T1000 (cell line): ENCODE results near the gene MEIKIN.
"Not testable (repeated sequence)": the region's sequence is repeated elsewhere in the genome, so short reads cannot be mapped to it uniquely, and the experiment has no call there.

ENCODE experiments used
- DNase-seq: peaks from one replicate; lab custom pipeline; 2025; ENCODE audit warnings: mixed read lengths; lab: John Stamatoyannopoulos, UW

The MEIKIN gene

DNA sequence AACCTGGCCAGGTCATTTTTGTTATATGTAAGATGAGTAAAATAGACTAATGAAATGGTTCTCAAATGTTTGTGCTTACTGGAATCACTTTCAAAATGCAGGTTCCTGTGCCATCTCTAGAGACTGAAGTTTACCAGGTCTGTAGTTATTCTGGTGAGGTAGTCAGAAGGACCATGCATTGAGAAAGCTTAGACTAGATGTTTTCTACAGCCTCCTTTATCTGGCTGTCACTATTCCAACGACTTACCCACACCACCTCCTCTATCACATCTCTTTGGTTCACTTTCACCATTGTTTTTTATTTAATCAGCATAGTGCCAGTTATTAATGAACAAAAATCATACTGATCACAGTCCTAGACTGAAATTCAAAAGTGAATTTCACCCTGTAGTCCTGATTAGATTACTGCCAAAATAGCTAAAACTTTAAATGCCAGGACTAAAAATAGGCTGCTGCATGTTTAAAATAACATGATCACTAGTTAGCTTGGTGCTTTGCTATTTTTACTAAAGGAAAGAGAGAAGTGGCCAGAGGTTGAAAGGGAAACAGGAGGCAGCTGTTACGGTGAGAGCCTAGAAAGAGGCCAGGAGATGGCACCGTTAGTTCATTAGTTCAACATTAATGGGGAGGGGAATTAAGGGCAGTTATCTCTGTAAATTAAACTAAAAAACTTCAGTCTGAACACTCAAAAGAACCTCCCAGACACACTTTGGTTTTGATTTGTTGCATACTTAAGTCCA lies 134.8 kb downstream of the MEIKIN start:
- DNase-seq, result no peak

DNA sequence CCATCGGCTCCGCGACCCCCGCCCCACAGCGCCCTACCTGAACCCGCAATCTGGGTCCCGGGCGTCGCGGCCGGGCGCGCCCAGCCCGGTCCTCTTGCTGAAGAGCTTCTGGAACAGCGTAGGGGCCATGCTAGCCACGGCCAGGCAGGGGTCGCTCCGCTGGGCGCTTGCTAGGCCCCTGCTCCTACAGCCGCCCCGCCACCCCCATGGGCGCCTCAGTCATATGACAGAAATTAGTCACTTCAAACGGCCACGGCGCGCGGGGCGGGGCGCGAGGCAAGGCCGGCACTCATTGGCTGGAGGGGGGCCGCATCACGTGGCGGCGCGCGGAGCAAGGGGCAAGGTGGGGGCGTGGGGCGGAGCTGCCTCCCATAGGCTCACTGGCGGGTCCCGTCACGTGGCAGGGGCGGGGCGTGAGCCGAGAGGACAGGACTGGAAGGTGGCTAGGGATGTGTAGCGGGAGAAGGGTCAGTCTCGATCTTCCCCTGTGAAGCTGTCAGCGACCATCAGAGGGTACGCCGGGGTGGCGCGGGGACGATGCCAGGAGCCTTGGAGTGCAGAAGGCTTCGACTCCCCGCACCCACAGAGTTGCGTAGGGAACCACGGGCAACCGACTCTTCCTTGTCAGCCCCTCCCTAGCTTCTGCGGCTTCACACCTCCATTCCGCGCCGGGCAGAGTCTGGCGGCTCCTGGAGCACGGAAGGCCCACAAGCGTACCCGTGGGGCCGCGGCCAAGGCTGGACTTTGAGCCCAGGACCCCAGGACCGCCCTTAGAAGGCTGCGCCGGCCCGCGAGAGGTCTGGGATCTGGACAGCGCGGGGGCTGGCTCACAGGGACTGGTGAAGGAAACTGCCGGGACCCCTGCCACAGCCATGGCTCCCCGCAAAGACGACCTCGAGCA lies 148.4 kb downstream of the MEIKIN start, which contains the start of gene FNIP1:
TSS of gene FNIP1 (minus strand) at position 225 of the 901 bp plus-strand sequence. CDS start at position 129, 96 bp downstream.
- DNase-seq, result peak; percentile 96

GRCh38 chr5:131795879-131796792 lies 149.3 kb downstream of the MEIKIN start:
- no peak for DNase-seq

DNA sequence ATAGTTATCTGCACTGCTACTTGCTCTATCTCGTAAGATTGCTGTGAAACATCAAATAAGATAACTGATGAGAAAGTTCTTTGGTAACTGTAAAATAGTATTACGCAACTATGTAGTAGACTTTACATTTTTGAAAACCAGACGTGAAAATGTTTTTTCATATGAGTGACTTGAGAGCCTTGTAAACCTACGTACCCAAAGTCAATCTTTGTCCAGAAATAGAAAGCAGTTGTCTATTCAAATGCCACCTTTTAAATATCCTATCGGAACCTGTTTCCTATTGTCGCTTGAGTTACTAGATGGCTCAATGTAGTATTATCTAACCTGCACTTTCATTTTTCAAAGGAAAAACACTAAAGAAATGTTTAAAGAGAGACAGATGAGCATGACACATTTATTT lies 150.2 kb downstream of the MEIKIN start:
- no peak for DNase-seq

- no peak for DNase-seq
Observed at GRCh38 chr5:131794586-131794985, 150.9 kb downstream of the MEIKIN start.

DNA sequence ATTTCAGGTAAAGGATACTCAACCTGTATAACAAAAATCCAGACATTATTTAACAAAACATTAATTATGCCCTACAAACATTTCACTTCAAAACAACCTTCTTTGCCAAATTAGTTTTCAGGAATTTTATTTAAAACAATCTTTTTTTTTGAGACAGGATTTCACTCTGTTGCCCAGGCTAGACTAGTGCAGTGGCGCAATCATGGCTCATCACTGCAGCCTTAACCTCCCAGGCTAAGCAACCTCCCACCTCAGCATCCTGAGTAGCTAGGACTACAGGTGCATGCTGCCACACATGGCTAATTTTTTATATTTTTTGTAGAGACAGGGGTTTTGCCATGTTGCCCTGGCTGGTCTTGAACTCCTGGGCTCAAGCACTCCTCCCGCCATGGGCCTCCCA lies 152.6 kb downstream of the MEIKIN start:
- DNase-seq, result no peak

DNA sequence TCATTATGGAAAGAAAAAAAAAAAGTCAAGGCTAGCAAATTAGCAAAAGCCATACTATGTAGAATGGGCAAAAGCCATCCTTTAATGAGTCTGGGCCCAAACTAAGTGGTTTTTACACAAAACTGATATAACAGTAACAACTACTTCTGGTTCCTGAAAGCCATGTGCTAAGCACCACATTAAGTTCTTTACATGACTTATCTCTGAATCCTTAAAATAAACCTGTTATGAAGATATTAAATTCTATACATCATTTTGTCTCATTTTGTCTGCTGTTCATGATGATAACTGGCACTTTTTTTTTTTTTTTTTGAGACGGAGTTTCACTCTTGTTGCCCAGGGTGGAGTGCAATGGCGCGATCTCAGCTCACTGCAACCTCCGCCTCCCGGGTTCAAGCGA lies 153.6 kb downstream of the MEIKIN start:
- DNase-seq, result no peak

DNA sequence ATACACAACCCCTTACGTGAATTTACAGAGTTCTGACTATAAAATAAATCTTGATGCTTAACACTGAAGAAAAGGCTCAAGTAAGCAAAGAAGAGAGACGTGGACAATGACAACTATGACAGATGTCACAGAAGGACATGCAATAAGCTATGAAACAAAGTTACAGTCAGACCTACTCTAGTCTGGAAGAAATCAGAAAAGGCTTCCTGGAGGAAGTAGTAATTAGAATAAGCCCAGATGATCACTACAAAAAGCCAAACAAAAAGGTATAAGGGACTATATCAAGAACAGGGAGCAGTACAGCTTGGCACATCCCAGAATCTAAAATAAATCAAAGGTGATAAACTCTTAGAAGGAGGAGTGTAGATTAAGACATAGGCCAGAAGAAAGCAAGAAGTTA lies 154.9 kb downstream of the MEIKIN start:
- no peak for DNase-seq

GRCh38 chr5:131789765-131790164 lies 155.7 kb downstream of the MEIKIN start:
- DNase-seq, result no peak

GRCh38 chr5:131787736-131788135 lies 157.7 kb downstream of the MEIKIN start:
- DNase-seq, result no peak

DNA sequence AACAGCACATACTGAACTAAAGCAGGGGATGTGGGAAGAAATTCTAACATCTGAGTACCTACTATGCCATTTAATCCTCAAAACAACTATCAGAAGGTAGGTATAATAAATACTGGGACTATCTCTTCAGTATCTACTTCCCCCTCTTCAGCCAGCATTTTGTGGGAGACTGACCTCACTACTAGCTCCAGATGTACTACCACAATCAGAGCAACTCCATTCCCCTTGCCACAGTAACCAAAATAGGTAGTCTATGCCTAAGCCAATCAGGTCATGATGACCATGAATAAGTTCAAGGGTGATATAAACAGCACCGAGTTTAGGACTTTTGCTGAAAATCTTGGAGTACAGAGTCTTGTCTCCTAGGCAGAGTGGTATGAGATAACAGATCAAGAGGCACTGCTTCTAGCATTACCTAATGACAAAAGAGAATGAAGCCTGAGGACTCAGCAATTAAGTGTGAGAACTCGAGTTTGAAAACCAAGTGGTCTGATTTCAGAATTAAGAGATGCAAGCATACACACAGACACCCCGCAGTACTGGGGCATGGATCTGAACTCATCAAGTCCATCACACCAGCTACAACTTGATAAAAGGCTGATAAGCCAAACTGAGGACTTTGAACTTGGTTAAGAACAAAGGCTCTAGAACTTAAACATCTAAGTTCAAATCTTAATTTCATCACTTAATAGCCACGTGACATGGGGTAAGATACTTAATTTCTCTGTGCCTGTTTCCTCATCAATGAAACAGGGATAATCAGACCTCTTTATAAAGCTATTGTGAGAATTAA lies 158.4 kb downstream of the MEIKIN start:
- DNase-seq, result no peak

DNA sequence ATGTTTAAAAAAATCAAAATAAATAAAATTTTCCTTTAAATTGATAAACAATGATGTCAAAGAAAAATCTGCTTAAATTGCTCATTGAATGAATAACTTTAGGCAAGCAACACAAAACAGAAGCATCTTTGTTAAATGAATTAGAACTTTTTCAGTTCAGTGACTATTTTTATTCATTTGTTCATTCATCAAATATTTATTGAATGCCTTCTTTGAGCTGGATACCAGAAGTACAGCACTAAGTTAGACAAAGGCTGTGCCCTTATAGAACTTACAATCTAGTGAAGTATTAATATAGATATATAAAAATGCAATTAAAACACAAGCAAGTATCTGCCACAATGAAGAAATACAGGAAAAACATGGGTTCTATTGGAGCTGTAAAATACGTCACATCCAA lies 159.4 kb downstream of the MEIKIN start:
- no peak for DNase-seq

- DNase-seq, result no peak
Observed at GRCh38 chr5:131783874-131784273, 161.6 kb downstream of the MEIKIN start.

- no peak for DNase-seq
Observed at GRCh38 chr5:131783357-131783756, 162.1 kb downstream of the MEIKIN start.

DNA sequence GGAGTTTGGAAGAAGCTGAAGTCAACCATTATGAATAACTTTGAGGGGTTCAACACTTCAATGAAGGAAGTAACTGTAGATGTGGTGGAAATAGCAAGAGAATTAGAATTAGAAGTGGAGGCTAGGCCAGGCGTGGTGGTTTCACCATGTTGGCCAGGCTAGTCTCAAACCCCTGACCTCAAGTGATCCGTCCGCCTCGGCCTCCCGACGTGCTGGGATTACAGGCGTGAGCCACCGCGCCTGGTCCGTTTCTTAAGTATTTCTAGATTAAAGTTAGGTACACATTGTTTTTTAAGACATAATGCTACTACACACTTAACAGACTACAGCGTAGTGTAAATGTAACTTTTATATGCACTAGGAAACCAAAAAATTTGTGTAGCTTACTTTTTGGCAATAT lies 162.7 kb downstream of the MEIKIN start:
- no peak for DNase-seq

DNA sequence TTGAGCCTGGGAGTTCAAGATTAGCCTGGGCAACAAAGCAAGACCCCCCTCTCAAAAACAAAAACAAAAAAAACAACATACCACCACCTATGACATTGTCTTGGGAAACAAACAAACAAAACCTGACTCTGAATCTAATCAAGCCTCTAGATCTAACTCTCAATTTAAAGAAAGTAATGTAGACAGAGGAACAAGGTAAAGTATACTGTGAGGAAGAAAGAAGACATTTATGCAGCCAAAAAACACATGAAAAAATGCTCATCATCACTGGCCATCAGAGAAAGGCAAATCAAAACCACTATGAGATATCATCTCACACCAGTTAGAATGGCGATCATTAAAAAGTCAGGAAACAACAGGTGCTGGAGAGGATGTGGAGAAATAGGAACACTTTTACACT lies 167.3 kb downstream of the MEIKIN start:
- not testable (repeated sequence) for DNase-seq

GRCh38 chr5:131776450-131776849 lies 169.0 kb downstream of the MEIKIN start:
- DNase-seq, result no peak

- DNase-seq, result no peak
Observed at GRCh38 chr5:131774652-131775367, 170.7 kb downstream of the MEIKIN start.

DNA sequence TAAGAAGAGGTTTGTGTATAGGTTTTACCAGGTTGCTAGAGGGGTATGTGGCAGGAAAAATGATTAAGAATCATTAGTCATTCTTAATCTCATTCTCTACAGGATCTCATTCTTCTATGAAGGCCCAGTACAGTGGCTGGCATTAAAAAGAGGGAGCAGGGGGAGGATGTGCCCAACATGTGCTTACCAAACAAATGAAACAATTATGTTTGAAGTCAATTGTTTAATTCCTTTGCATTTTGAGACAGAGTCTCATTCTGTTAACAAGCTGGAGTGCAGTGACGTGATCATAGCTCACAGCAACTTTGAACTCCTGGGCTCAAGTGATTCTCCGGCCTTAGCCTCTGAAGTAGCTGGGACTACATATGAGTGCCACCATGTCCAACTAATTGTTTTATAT lies 171.7 kb downstream of the MEIKIN start:
- no peak for DNase-seq

- DNase-seq, result no peak
Observed at GRCh38 chr5:131771692-131772091, 173.8 kb downstream of the MEIKIN start.

GRCh38 chr5:131769961-131770360 lies 175.5 kb downstream of the MEIKIN start:
- DNase-seq, result no peak
